Activated naive CD8-positive, alpha-beta T cell treated with anti-CD3 and anti-CD28 coated beads, Interleukin-2, amount 50 U/mL, for 24 hours (primary cell): Measurements from ENCODE around the gene BGN.

Source experiments
- ATAC-seq: fragments of 150-1000 bp; cut with Tn5 transposase; one replicate; pipeline ENCODE4 v1.10.0; 2021
- DNase-seq: peaks from one replicate; pipeline ENCODE4 v3.0.0; 2021
- H3K27ac Mint-ChIP-seq: one replicate; pipeline ENCODE4 v1.8.0; 2021; ENCODE audit warnings: mild to moderate bottlenecking, mixed read lengths
- H3K27me3 Mint-ChIP-seq: one replicate; pipeline ENCODE4 v1.8.0; 2021; ENCODE audit warnings: mixed read lengths
- H3K36me3 Mint-ChIP-seq: one replicate; pipeline ENCODE4 v1.8.0; 2021; ENCODE audit warnings: low read depth, mixed read lengths
- H3K4me1 Mint-ChIP-seq: one replicate; pipeline ENCODE4 v1.8.0; 2021; ENCODE audit warnings: mixed read lengths
- H3K4me3 Mint-ChIP-seq: one replicate; pipeline ENCODE4 v1.8.0; 2021; ENCODE audit warnings: mild to moderate bottlenecking, moderate library complexity, mixed read lengths
- H3K9me3 Mint-ChIP-seq: one replicate; pipeline ENCODE4 v1.8.0; 2021; ENCODE audit warnings: mixed read lengths

BGN gene

DNA sequence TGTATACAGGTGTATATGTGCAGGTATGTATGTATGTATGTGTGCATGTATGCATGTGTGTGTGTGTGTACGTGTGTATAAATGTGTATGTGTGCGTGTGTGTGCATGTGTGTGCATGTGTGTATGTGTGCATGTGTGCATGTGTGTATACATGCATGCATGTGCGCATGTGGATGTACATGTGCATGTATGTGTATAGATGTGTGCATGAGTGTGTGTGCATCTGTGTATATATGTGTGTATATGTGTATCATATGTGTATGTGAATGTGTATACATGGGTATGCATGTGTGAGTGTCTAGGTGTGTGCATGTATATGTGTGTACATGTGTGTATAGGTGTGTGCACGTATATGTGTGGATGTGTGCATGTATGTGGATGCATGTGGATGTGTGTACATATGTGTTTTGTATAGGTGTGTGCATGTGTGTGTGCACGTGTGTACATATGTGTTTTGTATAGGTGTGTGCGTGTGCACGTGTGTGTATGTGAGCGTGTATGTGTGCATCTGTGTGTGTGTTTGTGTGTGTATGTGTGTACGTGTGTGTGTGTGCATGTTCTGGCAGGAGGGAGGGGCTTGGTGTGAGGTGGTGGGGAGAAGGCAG lies 6.0 kb downstream of the BGN start:
- H3K4me3 Mint-ChIP-seq, result no peak overlapping the region
- H3K9me3 Mint-ChIP-seq, result no peaks in the 10 kb centered on the region
- no peak for DNase-seq
- H3K27me3 Mint-ChIP-seq, result no peaks in the 10 kb centered on the region
- no peak for ATAC-seq
- no peaks in the 10 kb centered on the region for H3K36me3 Mint-ChIP-seq
- no peaks in the 10 kb centered on the region for H3K4me1 Mint-ChIP-seq
- H3K27ac Mint-ChIP-seq, result no peak overlapping the region

DNA sequence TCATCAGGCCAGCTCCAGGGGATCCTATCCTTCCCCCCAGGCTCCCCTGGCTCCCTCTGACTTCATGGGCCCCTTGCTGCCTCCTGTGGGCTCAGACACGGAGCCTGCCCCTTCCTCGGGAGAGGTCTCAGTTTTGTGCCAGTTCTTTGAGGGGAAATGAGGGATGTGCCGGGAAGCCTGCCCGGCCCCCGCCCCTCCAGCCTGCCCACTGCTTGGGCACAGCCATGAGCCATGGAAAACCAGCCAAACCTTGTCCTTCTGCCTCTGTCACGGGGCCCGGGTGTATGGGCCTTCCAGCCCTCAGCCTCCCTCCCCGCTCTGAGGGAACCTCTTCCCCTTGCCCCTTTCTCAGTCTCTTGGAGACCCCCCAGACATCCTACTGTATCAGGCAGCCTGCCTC lies 6.8 kb downstream of the BGN start:
- no peak for DNase-seq
- ATAC-seq, result no peak
- Mint-ChIP-seq H3K27me3 (no peaks in the 10 kb centered on the region), H3K36me3 (no peaks in the 10 kb centered on the region), H3K4me1 (no peaks in the 10 kb centered on the region), H3K4me3 (no peak overlapping the region), H3K9me3 (no peaks in the 10 kb centered on the region), H3K27ac (no peak overlapping the region)

DNA sequence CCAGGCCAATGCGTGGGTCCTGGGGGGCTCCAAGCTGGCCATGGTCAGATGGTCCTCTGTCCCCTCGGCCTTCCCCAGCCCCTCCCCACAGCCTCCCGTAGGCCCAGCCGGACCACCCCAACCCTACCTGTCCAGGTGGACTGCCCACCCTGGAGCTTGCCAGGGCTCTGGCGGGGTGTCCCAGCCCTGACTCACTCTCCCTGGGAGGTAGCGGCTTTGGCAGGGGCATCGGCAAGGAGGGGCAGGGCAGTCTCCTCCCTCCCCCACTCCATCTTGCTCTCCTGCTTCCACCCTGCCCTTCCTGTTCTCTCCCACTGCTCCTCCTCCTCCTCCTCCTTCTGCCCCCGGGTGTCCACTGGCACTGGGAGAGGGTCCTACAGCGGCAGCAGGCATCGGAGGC lies 7.4 kb downstream of the BGN start:
- H3K4me3 Mint-ChIP-seq, result no peak overlapping the region
- H3K9me3 Mint-ChIP-seq, result no peaks in the 10 kb centered on the region
- ATAC-seq (no peak), DNase-seq (no peak)
- H3K27me3 Mint-ChIP-seq, result no peaks in the 10 kb centered on the region
- no peaks in the 10 kb centered on the region for H3K4me1 Mint-ChIP-seq
- H3K27ac Mint-ChIP-seq, result no peak overlapping the region
- H3K36me3 Mint-ChIP-seq, result no peaks in the 10 kb centered on the region

DNA sequence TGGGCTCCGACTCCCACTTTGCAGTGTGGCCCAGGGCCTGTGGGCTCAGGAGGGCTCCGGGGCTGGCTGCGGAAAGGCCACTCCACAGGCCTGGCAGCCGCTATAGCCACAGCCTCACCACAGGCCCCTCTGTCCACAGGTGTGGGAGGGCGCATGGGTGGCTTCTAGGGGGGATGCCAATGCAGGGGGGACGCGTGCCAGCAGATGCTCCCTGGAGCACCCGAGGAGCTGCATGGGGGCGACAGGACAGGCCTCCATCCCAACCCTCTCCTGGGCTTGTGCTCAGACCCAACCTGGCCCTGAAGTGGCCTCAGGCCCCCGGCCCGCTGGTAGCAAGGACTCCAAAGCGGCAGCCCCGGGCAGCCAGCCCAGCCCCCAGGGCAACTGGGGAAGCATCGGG lies 8.0 kb downstream of the BGN start:
- DNase-seq (no peak), ATAC-seq (no peak)
- Mint-ChIP-seq H3K27me3 (no peaks in the 10 kb centered on the region), H3K4me3 (no peak overlapping the region), H3K9me3 (no peaks in the 10 kb centered on the region), H3K4me1 (no peaks in the 10 kb centered on the region), H3K27ac (no peak overlapping the region), H3K36me3 (no peaks in the 10 kb centered on the region)

DNA sequence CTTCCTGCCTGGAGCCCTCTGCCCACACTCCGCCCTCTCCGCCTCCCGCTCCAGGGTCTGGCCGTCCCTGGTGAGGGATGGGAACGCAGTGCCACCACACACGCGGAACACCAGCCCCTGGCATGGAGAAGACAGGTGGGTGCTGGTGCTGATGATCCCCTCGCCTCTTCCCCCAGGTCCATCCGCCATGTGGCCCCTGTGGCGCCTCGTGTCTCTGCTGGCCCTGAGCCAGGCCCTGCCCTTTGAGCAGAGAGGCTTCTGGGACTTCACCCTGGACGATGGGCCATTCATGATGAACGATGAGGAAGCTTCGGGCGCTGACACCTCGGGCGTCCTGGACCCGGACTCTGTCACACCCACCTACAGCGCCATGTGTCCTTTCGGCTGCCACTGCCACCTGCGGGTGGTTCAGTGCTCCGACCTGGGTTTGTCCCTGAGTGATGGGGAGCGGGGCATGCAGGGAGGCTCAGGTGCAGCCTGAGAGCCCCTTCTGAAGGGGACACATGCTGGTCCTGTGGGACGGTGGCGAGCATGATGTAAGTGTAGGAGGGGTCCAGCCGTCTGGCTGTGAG lies 9.8 kb downstream of the BGN start:
- no peaks in the 10 kb centered on the region for H3K36me3 Mint-ChIP-seq

DNA sequence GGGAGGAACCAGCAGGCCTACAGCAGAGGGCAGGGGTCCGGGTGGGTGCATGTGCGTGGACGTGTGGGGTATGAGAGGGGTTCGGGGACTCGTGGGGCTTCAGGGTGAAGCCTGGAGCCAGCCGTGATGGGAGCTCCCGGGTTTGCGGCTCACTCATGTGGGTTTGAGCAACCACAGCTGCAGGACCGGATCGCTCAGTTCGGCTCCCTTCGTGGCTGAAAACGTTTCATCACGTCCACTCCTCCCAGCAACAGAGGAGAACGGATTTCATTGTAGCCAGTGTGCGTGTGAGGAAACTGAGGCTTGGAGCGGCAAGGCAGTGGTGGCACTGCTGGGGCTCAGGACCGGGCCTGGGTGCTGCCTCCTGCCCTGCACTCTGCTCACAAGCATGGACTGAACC lies 10.6 kb downstream of the BGN start:
- no peaks in the 10 kb centered on the region for H3K36me3 Mint-ChIP-seq
- DNase-seq, result no peak
- H3K4me1 Mint-ChIP-seq, result no peaks in the 10 kb centered on the region
- H3K27me3 Mint-ChIP-seq, result no peaks in the 10 kb centered on the region
- H3K4me3 Mint-ChIP-seq, result no peak overlapping the region
- H3K9me3 Mint-ChIP-seq, result no peaks in the 10 kb centered on the region
- ATAC-seq, result no peak
- H3K27ac Mint-ChIP-seq, result no peak overlapping the region

More for the DNA sequence above, 9.8 kb downstream of the BGN start:
- ATAC-seq, result no peak
- H3K27ac Mint-ChIP-seq, result no peak overlapping the region
- H3K4me3 Mint-ChIP-seq, result no peak overlapping the region
- no peaks in the 10 kb centered on the region for H3K9me3 Mint-ChIP-seq
- H3K4me1 Mint-ChIP-seq, result no peaks in the 10 kb centered on the region
- no peak for DNase-seq
- H3K27me3 Mint-ChIP-seq, result no peaks in the 10 kb centered on the region

DNA sequence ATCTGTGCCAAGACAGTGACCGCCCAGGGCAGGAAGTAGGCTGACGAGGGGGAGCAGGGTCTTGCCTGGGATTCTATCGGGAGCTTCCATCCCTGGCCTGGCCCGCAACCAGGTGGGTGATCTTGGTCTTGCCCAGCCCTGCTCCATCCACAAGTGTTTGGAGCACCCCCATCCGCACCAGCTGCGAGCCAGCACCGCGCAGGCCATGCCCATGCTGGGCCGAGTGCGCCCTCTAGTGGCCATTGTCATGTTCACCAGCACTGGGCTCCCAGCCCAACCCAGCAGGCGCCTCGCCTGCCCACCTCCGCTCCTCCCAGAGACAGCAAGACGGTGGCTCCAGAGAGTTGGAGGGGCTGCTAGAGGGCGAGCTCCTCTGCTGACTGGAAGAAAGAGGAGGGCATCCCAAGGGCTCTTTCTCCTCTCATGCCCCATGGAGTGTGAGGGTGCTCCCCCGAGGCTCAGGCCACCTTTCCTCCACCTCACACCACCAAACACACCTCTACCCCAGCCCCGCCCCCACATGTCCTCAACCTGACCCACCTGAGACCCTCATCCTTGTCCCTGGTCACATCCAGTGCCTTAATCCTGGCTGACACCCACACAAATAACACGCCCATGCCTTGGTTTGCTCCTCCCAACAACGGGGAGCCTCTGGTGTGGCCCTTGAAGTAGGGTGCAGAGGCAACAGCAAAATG lies 12.9 kb downstream of the BGN start:
- H3K36me3 Mint-ChIP-seq, result no peaks in the 10 kb centered on the region
- H3K27ac Mint-ChIP-seq, result no peak overlapping the region
- peak; percentile 97 for ATAC-seq
- H3K4me3 Mint-ChIP-seq, result no peak overlapping the region
- DNase-seq, result peak; percentile 80
- H3K4me1 Mint-ChIP-seq, result no peaks in the 10 kb centered on the region
- no peaks in the 10 kb centered on the region for H3K9me3 Mint-ChIP-seq
- no peaks in the 10 kb centered on the region for H3K27me3 Mint-ChIP-seq

DNA sequence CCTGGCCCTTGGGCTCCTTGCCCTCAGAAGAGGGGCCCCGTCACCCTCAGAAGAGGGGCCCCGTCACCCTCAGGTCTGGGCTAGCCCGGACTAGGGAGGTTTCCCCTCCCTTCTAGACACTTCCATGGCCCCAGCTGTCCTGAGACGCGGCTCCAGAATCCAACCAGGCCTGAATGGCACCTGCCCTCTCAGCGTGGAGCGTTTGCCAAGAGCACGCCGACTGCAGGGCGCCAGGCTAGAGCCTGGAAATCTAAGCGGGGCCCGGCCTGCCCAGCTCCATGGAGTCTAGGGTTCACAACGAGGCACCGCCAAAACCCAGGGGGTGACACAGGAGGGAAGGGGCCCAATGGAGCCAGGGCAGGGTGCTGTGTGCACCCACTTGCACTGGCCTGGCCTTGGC lies 14.8 kb downstream of the BGN start:
- Mint-ChIP-seq H3K27ac (no peak overlapping the region), H3K4me3 (no peak overlapping the region), H3K27me3 (no peaks in the 10 kb centered on the region), H3K36me3 (no peaks in the 10 kb centered on the region), H3K4me1 (no peaks in the 10 kb centered on the region), H3K9me3 (no peaks in the 10 kb centered on the region)
- ATAC-seq (no peak), DNase-seq (no peak)

DNA sequence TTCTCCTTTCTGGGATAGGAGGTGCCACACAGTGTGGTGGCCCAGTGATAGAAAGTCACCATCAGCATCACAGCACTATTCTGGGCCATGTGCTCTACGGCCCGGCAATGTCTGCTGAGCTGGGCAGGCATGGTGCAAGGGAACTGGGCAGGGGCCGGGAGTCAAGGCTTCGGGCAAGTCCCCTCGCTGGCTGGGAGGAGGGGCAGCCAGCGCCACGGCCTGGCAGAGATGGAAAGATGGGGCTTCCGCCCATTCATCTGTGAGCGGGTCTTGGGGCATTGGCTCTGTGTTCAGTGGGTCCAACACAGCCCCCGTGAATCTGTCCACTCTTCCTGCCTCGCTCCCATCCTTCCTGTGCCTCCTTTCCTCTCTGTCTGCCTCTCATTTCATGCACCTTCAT lies 15.6 kb downstream of the BGN start:
- Mint-ChIP-seq H3K4me1 (no peaks in the 10 kb centered on the region), H3K9me3 (no peaks in the 10 kb centered on the region), H3K4me3 (no peak overlapping the region), H3K27ac (no peak overlapping the region), H3K36me3 (no peaks in the 10 kb centered on the region), H3K27me3 (no peaks in the 10 kb centered on the region)
- ATAC-seq, result no peak
- no peak for DNase-seq

DNA sequence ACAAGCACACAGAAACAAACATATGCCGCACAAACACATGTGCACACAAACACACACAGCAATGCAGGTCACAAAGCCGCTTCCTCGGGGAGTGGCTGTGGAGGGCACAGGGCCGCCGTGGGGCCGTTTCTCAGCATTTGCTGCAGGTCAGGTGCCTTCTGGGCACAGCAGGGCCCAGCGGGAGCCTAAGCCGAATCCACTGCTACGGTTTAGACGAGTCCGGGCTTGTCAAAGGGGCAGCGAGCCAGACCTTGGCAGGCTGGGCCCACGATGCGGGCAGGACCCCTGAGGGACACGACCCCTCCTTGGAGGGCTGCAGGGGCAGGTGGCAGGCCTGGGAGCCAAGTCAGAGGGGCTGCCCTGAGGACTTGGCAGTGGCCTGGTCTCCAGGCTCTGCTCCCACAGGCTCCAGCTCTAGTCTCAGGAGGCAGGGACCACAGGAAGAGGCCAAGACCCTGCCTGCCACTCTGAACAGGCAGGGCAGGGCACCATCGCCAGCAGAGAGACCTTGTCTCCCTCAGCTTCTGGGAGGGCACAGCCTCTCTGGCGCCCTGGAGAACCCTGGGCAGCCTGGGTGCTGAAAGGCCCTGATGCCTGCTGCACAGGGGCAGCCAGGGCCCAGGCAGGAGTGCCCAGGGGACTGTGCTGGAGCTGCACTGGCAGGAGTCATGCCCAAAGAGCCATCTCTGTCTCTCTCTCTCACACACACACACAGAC lies 17.2 kb downstream of the BGN start:
- Mint-ChIP-seq H3K27ac (no peak overlapping the region), H3K36me3 (no peaks in the 10 kb centered on the region), H3K9me3 (no peaks in the 10 kb centered on the region), H3K4me1 (no peaks in the 10 kb centered on the region), H3K4me3 (no peak overlapping the region), H3K27me3 (peaks cover 7% of the 10 kb centered on the region)
- DNase-seq (no peak), ATAC-seq (no peak)

DNA sequence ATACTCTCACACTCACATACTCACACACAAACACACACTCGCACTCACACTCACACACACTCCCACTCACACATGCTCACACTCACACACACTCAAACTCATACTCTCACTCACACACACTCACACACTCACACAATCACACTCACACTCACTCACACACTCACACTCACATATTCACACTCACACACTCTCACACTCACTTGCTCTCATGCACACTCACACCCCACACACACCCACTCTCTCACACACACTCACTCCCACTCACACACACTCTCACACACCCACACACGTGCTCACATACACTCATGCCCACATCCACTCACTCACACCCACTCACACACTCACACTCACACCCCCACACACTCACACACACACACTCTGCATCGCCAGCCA lies 17.7 kb downstream of the BGN start:
- H3K27ac Mint-ChIP-seq, result no peak overlapping the region
- ATAC-seq, result no peak
- no peaks in the 10 kb centered on the region for H3K9me3 Mint-ChIP-seq
- no peak overlapping the region for H3K4me3 Mint-ChIP-seq
- H3K4me1 Mint-ChIP-seq, result no peaks in the 10 kb centered on the region
- no peak for DNase-seq
- peaks cover 7% of the 10 kb centered on the region for H3K27me3 Mint-ChIP-seq
- no peaks in the 10 kb centered on the region for H3K36me3 Mint-ChIP-seq

DNA sequence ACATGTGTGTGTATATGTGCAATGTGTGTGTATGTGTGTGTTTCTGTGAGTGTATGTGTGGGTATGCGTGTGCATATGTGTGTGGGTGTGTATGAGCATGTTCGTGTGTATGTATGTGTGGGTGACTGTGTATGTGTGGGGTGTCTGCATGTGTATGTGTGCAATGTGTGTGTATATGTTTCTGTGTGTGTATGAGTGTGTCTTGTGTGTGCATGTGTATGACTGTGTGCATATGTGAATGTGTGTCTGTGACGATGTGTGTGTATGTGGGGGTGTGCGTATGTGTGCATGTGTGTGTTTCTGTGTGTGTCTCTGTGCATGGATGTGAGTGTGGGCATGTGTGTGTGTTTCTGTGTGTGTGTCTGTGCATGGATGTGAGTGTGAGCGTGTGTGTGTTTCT lies 18.5 kb downstream of the BGN start:
- DNase-seq (no peak), ATAC-seq (no peak)
- Mint-ChIP-seq H3K27me3 (peaks cover 8% of the 10 kb centered on the region), H3K36me3 (no peaks in the 10 kb centered on the region), H3K27ac (no peak overlapping the region), H3K4me1 (no peaks in the 10 kb centered on the region), H3K4me3 (no peak overlapping the region), H3K9me3 (no peaks in the 10 kb centered on the region)

DNA sequence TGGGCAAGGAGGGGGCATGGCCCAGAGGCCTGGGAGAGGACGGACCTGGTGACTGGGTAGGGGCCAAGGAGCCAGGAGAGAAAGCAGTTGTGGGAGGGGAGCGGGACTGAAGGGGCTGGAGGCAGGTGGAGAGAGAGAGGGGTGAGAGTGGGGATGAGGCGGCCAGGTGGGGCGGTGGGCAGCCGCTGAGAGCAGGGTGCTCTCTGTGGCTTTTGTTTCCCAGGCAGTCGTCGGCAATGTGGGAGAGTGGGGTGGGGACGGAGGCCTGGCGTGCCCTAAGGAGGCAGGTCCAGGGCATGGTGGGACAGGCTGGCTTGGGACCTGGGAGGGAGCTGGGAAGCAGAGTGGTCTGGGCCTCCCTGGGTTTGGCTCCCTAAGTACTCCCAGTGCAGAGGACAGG lies 19.5 kb downstream of the BGN start:
- H3K4me3 Mint-ChIP-seq, result no peak overlapping the region
- DNase-seq (no peak), ATAC-seq (no peak)
- H3K4me1 Mint-ChIP-seq, result no peaks in the 10 kb centered on the region
- no peak overlapping the region for H3K27ac Mint-ChIP-seq
- peaks cover 12% of the 10 kb centered on the region for H3K27me3 Mint-ChIP-seq
- no peaks in the 10 kb centered on the region for H3K36me3 Mint-ChIP-seq
- no peaks in the 10 kb centered on the region for H3K9me3 Mint-ChIP-seq

DNA sequence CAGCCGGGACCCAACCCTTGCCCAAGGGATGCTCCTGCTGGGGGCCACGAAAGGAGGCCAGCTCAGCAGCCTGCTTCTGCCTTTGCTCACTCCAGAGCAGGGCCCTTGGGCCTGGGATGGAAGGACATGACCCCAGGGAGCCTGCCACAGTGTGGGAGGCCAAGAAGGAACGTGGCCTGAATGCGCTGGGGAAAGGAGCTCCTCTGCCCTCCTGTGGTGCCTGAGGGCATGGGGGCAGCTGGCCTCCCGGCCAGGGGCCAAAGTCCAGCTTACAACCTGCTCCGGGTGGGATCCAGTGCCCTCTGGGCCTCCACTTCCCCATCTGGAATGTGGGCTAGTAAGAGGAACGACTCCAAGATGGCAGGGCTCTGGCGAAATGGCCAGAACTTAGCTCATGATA lies 20.7 kb downstream of the BGN start:
- ATAC-seq (no peak), DNase-seq (no peak)
- Mint-ChIP-seq H3K9me3 (no peaks in the 10 kb centered on the region), H3K27ac (no peak overlapping the region), H3K36me3 (no peaks in the 10 kb centered on the region), H3K27me3 (peaks cover 14% of the 10 kb centered on the region), H3K4me3 (no peak overlapping the region), H3K4me1 (no peaks in the 10 kb centered on the region)

DNA sequence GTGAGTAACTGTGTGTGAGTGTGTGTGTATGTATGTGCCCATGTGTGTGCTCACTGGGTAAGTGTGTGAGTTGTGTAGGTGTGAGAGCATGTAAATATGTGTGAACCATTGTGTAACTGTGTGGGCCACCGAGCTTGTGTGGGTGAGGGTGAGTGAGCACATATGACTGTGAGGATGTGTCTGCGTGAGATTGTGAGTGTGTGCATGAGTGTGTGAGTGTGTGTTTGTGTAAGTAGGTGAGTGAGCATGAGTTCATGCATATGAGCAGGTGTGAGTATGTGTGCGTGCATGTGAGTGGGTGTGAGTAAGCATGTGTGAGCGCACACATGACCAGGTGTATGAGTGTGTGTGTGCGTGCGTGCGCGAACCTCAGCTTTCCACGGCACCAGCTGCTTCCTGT lies 21.3 kb downstream of the BGN start:
- no peak overlapping the region for H3K4me3 Mint-ChIP-seq
- DNase-seq (no peak), ATAC-seq (no peak)
- no peak overlapping the region for H3K27ac Mint-ChIP-seq
- H3K36me3 Mint-ChIP-seq, result no peaks in the 10 kb centered on the region
- no peaks in the 10 kb centered on the region for H3K9me3 Mint-ChIP-seq
- no peaks in the 10 kb centered on the region for H3K4me1 Mint-ChIP-seq
- peaks cover 14% of the 10 kb centered on the region for H3K27me3 Mint-ChIP-seq
